Duodenal mucosa (tissue), 2 donors: Measurements from ENCODE around the gene GRID2.

Source experiments
- H3K27ac ChIP-seq: one replicate; pipeline ENCODE4 v1.7.0; 2013; ENCODE audit warnings: low read depth, low read length
- H3K27me3 ChIP-seq, 2 donors: one replicate each; pipeline ENCODE4 v1.7.0; 2013; ENCODE audit warnings: low read length in 2 of 2, control low read depth in 1 of 2; ENCODE audit not compliant: insufficient read depth in 2 of 2, control insufficient read depth in 1 of 2
- H3K36me3 ChIP-seq, 2 donors: one replicate each; pipeline ENCODE4 v1.7.0; 2013; ENCODE audit warnings: low read length in 2 of 2, control low read depth in 1 of 2; ENCODE audit not compliant: insufficient read depth in 2 of 2, control insufficient read depth in 1 of 2
- H3K4me1 ChIP-seq, 2 donors: one replicate each; pipeline ENCODE4 v1.7.0; 2013; ENCODE audit warnings: low read length in 2 of 2, control low read depth in 1 of 2; ENCODE audit not compliant: insufficient read depth in 2 of 2, control insufficient read depth in 1 of 2
- H3K4me3 ChIP-seq, 2 donors: one replicate each; pipeline ENCODE4 v1.7.0; 2013; ENCODE audit warnings: low read length in 2 of 2, low read depth in 1 of 2
- H3K9ac ChIP-seq, 2 donors: one replicate each; pipeline ENCODE4 v1.7.0; 2013; ENCODE audit warnings: low read length in 2 of 2, low read depth in 1 of 2
- H3K9me3 ChIP-seq, 2 donors: one replicate each; pipeline ENCODE4 v1.7.0; 2013; ENCODE audit warnings: low read length in 2 of 2, control low read depth in 1 of 2; ENCODE audit not compliant: control insufficient read depth in 1 of 2

Gene GRID2

GRCh38 chr4:93448691-93449293, 1145.0 kb downstream of the GRID2 start:
- Histone ChIP-seq H3K27me3 (no peaks in the 10 kb centered on the region), H3K4me3 (no peak overlapping the region), H3K36me3 (no peaks in the 10 kb centered on the region), H3K4me1 (no peaks in the 10 kb centered on the region), H3K27ac (no peak overlapping the region), H3K9ac (no peak overlapping the region), H3K9me3 (no peaks in the 10 kb centered on the region)

DNA sequence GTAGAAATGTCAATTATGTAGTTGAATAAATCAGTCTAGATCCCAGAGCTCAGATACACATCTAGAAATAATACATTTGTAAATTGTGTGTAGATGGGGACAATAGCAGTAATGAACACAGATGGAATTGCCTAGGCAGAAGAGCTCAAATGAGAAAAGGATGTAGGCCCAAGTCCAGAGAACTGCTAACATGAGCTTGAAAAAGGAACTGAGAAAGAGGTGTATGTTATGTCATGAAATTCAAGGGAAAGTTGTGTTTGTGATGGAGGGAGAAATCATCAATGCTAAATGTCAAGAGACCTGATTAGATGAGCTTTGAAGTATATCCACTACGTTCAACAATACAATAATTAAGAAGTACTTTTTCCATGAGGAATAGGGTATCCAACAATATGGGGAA, 1148.2 kb downstream of the GRID2 start:
- Histone ChIP-seq H3K4me1 (no peaks in the 10 kb centered on the region), H3K4me3 (no peak overlapping the region), H3K9ac (no peak overlapping the region), H3K27ac (no peak overlapping the region), H3K36me3 (no peaks in the 10 kb centered on the region), H3K9me3 (no peaks in the 10 kb centered on the region), H3K27me3 (no peaks in the 10 kb centered on the region)

DNA sequence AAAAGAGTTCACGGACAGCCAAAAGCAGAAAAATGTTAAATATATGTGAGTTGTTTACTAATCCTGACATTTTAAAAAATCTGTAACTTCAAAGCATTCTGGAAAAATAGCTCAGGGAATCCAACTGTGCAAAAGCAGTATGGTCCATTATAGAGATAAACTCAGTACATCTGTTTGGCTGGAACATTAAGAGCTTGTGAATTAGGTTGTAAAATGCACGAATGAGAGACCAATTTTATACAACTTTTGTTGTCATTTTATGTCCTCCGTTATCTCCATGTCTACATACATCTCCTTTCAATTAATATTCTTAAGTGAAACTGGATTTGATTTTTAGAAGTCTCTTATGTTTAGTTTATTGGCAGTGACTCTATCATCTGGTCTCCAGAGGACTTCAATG, 1157.8 kb downstream of the GRID2 start:
- H3K27ac ChIP-seq = no peak overlapping the region
- no peak overlapping the region for H3K9ac ChIP-seq
- no peaks in the 10 kb centered on the region for H3K4me1 ChIP-seq
- no peak overlapping the region for H3K4me3 ChIP-seq
- no peaks in the 10 kb centered on the region for H3K9me3 ChIP-seq
- no peaks in the 10 kb centered on the region for H3K27me3 ChIP-seq
- no peaks in the 10 kb centered on the region for H3K36me3 ChIP-seq

GRCh38 chr4:93466446-93466845, 1162.7 kb downstream of the GRID2 start:
- no peak overlapping the region for H3K9ac ChIP-seq
- H3K9me3 ChIP-seq = no peaks in the 10 kb centered on the region
- H3K4me3 ChIP-seq = no peak overlapping the region

DNA sequence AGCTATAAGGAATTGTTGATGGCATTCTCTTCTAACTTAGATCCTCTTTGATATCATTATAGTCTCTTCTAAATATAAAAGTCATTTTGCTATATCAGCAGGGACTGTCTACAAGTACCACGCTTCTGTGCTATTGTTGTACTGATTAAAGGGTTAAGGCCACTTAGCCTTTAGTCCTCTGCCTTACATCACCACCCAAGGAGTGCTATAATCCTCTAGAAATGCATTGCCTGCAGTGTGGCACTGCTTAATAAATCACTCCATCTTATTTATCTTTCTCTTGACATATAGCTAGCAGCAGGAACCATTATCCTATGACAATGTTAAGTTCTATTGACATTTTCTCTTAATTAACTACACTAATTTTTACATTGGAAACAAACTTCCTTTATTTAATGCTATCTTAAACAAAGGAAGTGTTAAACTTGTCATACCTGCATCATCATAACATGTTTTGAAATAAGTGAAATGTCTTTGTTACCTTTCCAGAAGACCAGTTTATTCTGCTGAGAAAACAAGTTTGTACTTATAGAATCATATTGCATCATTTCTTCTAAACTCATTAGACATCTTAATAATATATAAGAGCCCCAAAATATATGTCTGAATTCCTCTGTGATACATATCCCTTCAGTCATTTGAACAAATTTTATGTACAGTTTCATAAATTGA, 1163.9 kb downstream of the GRID2 start:
- H3K4me3 ChIP-seq = no peak overlapping the region
- H3K4me1 ChIP-seq = no peaks in the 10 kb centered on the region
- H3K9ac ChIP-seq = no peak overlapping the region
- no peaks in the 10 kb centered on the region for H3K27me3 ChIP-seq
- no peaks in the 10 kb centered on the region for H3K36me3 ChIP-seq
- H3K27ac ChIP-seq = no peak overlapping the region
- no peaks in the 10 kb centered on the region for H3K9me3 ChIP-seq

More at GRCh38 chr4:93466446-93466845, 1162.7 kb downstream of the GRID2 start:
- Histone ChIP-seq H3K27ac (no peak overlapping the region), H3K36me3 (no peaks in the 10 kb centered on the region), H3K4me1 (no peaks in the 10 kb centered on the region), H3K27me3 (no peaks in the 10 kb centered on the region)

DNA sequence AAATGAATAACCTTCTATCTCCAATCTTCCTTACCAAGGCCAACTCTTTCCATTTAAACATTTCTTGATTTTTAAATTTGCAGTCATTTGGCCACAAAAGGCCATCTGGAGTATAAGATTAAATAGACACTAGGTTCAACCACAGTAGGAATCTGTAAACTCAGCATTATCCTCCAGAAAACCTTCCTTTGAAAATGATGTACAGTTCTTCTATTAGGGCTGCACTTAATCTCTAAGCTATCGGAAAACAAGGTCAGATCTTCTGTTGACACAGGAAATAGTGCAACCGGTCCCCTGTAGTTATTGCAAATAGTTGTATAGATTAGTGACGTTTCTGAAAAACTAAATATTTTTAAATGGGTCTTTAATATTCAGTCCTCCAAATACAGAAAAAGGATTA, 1165.8 kb downstream of the GRID2 start:
- Histone ChIP-seq H3K9me3 (no peaks in the 10 kb centered on the region), H3K36me3 (no peaks in the 10 kb centered on the region), H3K9ac (no peak overlapping the region), H3K4me1 (no peaks in the 10 kb centered on the region), H3K4me3 (no peak overlapping the region), H3K27ac (no peak overlapping the region), H3K27me3 (no peaks in the 10 kb centered on the region)

DNA sequence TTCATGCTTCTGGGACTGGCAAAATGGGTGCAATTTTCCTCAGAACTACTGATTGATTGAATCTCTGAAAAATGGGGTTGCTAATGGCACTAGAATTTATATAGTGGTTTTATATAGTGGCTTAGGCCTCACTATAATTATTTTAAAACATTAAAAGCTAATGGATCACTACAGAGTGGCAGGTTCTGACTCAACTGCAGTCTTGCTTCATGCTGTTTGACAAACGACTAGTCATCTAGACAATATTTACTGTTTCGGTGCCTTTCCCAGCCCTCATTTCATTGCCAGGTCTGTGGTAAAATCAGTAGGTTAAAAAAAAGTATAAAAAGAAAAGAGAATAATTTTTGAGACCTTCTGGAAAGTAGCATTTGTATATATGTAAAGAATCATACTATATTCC, 1172.0 kb downstream of the GRID2 start:
- Histone ChIP-seq H3K4me1 (no peaks in the 10 kb centered on the region), H3K9ac (no peak overlapping the region), H3K36me3 (no peaks in the 10 kb centered on the region), H3K27me3 (no peaks in the 10 kb centered on the region), H3K4me3 (no peak overlapping the region), H3K27ac (no peak overlapping the region), H3K9me3 (no peaks in the 10 kb centered on the region)

- Histone ChIP-seq H3K9ac (no peak overlapping the region), H3K27me3 (no peaks in the 10 kb centered on the region), H3K9me3 (no peaks in the 10 kb centered on the region), H3K36me3 (no peaks in the 10 kb centered on the region), H3K27ac (no peak overlapping the region), H3K4me1 (no peaks in the 10 kb centered on the region), H3K4me3 (no peak overlapping the region)
Measured at GRCh38 chr4:93478805-93479204, 1175.0 kb downstream of the GRID2 start.

DNA sequence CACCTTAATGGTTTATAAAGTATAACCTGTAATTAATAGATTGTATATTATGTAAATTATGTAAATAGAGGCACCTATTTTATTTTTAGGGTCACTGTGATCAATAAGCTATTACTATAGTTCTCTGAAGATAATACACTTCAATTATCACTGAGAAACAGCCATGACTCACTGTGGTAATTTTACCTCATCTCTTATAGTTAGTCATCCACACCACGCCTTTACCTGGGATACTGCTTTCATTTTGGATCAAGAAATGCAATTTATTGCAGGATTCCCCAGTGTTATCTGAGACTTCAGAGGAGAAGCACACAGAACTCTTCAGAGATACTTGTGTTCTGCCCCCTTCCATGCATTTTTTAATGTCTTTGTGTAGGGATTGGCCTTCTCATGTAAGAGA, 1176.7 kb downstream of the GRID2 start:
- H3K27ac ChIP-seq = no peak overlapping the region
- no peaks in the 10 kb centered on the region for H3K9me3 ChIP-seq
- H3K4me1 ChIP-seq = no peaks in the 10 kb centered on the region
- H3K4me3 ChIP-seq = no peak overlapping the region
- no peaks in the 10 kb centered on the region for H3K27me3 ChIP-seq
- H3K9ac ChIP-seq = no peak overlapping the region
- H3K36me3 ChIP-seq = no peaks in the 10 kb centered on the region

DNA sequence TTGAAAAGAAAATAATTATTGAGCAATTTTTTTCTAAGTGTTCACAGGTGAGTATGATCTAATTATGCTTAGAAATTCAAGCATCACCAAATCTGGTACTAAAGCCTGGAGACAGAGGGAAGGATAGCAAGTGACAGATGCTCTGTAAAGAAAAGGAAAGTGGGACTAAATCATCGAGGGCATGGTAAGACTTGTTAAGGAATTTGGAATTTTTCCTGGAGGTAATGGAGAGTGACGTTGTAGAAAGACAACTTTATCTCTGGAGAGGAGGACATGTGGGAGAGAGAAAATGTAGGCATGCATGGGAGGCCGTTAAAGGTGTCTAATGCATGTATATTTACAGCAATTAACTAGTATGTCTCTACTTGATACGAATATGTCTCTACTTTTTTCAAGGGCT, 1191.6 kb downstream of the GRID2 start:
- H3K36me3 ChIP-seq = no peaks in the 10 kb centered on the region
- H3K27me3 ChIP-seq = no peaks in the 10 kb centered on the region

More for the DNA sequence above, 1191.6 kb downstream of the GRID2 start:
- no peak overlapping the region for H3K4me3 ChIP-seq
- H3K9ac ChIP-seq = no peak overlapping the region
- no peaks in the 10 kb centered on the region for H3K9me3 ChIP-seq
- no peaks in the 10 kb centered on the region for H3K4me1 ChIP-seq
- no peak overlapping the region for H3K27ac ChIP-seq
